Stimulated activated CD4-positive, alpha-beta T cell treated with anti-CD3 and anti-CD28 coated beads, TNF-alpha, amount 100 ng/mL, for 1 hour (primary cell): ENCODE measurements around the gene KCNQ1.

Experiments
- DNase-seq, 3 donors: peaks; one replicate each; pipeline ENCODE4 v3.0.0-alpha.2; 2020; ENCODE audit warnings: low read depth in 3 of 3, low spot score in 1 of 3

Gene KCNQ1

GRCh38 chr11:2774173-2775082 lies 329.6 kb downstream of the KCNQ1 start:
- no peak for DNase-seq

- DNase-seq = no peak
Measured at GRCh38 chr11:2775083-2775625, 330.3 kb downstream of the KCNQ1 start.

GRCh38 chr11:2775626-2776350 lies 331.0 kb downstream of the KCNQ1 start:
- no peak for DNase-seq

GRCh38 chr11:2776351-2777061 lies 331.7 kb downstream of the KCNQ1 start:
- DNase-seq = no peak

GRCh38 chr11:2777386-2777785 lies 332.6 kb downstream of the KCNQ1 start:
- DNase-seq = no peak

- DNase-seq = no peak
Measured at GRCh38 chr11:2777871-2778629, 333.2 kb downstream of the KCNQ1 start.

GRCh38 chr11:2778630-2779498 lies 334.1 kb downstream of the KCNQ1 start:
- no peak for DNase-seq

GRCh38 chr11:2779499-2779980 lies 334.7 kb downstream of the KCNQ1 start:
- no peak for DNase-seq

- no peak for DNase-seq
Measured at GRCh38 chr11:2779981-2780849, 335.4 kb downstream of the KCNQ1 start.

- DNase-seq = no peak
Measured at GRCh38 chr11:2780850-2781407, 336.1 kb downstream of the KCNQ1 start.

- DNase-seq = no peak
Measured at GRCh38 chr11:2781408-2782274, 336.8 kb downstream of the KCNQ1 start.

GRCh38 chr11:2782769-2783168 lies 338.0 kb downstream of the KCNQ1 start:
- no peak for DNase-seq

- DNase-seq = no peak
Measured at GRCh38 chr11:2783536-2784082, 338.8 kb downstream of the KCNQ1 start.

- no peak for DNase-seq
Measured at GRCh38 chr11:2787816-2788167, 343.0 kb downstream of the KCNQ1 start.

- DNase-seq = no peak
Measured at GRCh38 chr11:2788168-2789071, 343.6 kb downstream of the KCNQ1 start.

GRCh38 chr11:2789331-2789730 lies 344.5 kb downstream of the KCNQ1 start:
- no peak for DNase-seq
